CD14-positive monocyte (primary cell): ENCODE results near the gene SP7. TPM values are rescaled to one million over a fixed set of nuclear protein-coding genes. Genes with fewer than 3 reads are reported as not detected.

Source experiments
- DNase-seq, 3 donors: peaks; one replicate each; pipeline ENCODE4 v3.0.0-alpha.2; 2011 to 2022
- H2AFZ ChIP-seq: 2 replicates; pipeline ENCODE4 v1.6.0; 2012; ENCODE audit warnings: mild to moderate bottlenecking, low read depth, low read length, inconsistent platforms; ENCODE audit not compliant: insufficient read depth, poor library complexity, severe bottlenecking
- H3K27ac ChIP-seq, 2 donors: 1 replicate in 1 of 2; 2 replicates in 1 of 2; pipeline ENCODE4 v1.5.1; 2012 to 2013; ENCODE audit warnings: low read length in 2 of 2, control low read depth in 1 of 2, inconsistent platforms in 1 of 2, low read depth in 1 of 2, mild to moderate bottlenecking in 1 of 2
- H3K27me3 ChIP-seq, 2 donors: one replicate each; pipeline versions ENCODE4 v1.6.0 to v1.6.1; 2011 to 2013; ENCODE audit warnings: low read length in 2 of 2; ENCODE audit not compliant: control insufficient read depth in 2 of 2, insufficient read depth in 2 of 2
- H3K36me3 ChIP-seq, 2 donors: replicated peaks in 1 of 2; 1 replicate in 1 of 2; 2 replicates in 1 of 2; pipeline versions ENCODE4 v1.5.1 to v1.6.1; 2012 to 2013; ENCODE audit warnings: low read length in 2 of 2, control low read depth in 1 of 2, inconsistent platforms in 1 of 2, mild to moderate bottlenecking in 1 of 2; ENCODE audit not compliant: insufficient read depth in 2 of 2, control insufficient read depth in 1 of 2
- H3K4me1 ChIP-seq, 2 donors: 1 replicate in 1 of 2; 2 replicates in 1 of 2; pipeline versions ENCODE4 v1.5.1 to v1.6.1; 2012 to 2013; ENCODE audit warnings: low read length in 2 of 2, control low read depth in 1 of 2, inconsistent platforms in 1 of 2, mild to moderate bottlenecking in 1 of 2, moderate library complexity in 1 of 2; ENCODE audit not compliant: insufficient read depth in 2 of 2, control insufficient read depth in 1 of 2
- H3K4me2 ChIP-seq: replicated peaks from 2 replicates; pipeline ENCODE3; 2012; ENCODE audit warnings: low read length, moderate library complexity, mild to moderate bottlenecking; ENCODE audit not compliant: poor library complexity, severe bottlenecking; ENCODE audit errors: extremely low read depth
- H3K4me3 ChIP-seq, 3 experiments: fragments of 200-600 bp in 1 of 3; sonication (generic) in 1 of 3; replicated peaks in 1 of 3; 1 replicate in 2 of 3; 2 replicates in 1 of 3; pipeline ENCODE4 v1.5.1; 2011 to 2013; ENCODE audit warnings: low read length in 3 of 3, mild to moderate bottlenecking in 3 of 3, control low read depth in 2 of 3, low read depth in 2 of 3, inconsistent platforms in 1 of 3, moderate library complexity in 1 of 3
- H3K79me2 ChIP-seq: 2 replicates; pipeline ENCODE4 v1.6.0; 2012; ENCODE audit warnings: mild to moderate bottlenecking, control low read depth, inconsistent platforms, low read length, moderate library complexity; ENCODE audit not compliant: insufficient read depth
- H3K9ac ChIP-seq: 2 replicates; pipeline ENCODE4 v1.6.0; 2017; ENCODE audit warnings: low read length, mild to moderate bottlenecking; ENCODE audit not compliant: insufficient read depth, poor library complexity, severe bottlenecking
- H3K9me3 ChIP-seq, 2 donors: replicated peaks in 1 of 2; 1 replicate in 1 of 2; 2 replicates in 1 of 2; pipeline versions ENCODE4 v1.5.1 to v1.6.1; 2012 to 2013; ENCODE audit warnings: low read length in 2 of 2, control low read depth in 1 of 2; ENCODE audit not compliant: control insufficient read depth in 1 of 2, insufficient read depth in 1 of 2
- H4K20me1 ChIP-seq: 2 replicates; pipeline ENCODE4 v1.6.0; 2012; ENCODE audit warnings: mild to moderate bottlenecking, low read length, control low read depth, moderate library complexity; ENCODE audit not compliant: insufficient read depth
- H3K27ac Mint-ChIP-seq, 7 donors: one replicate each; pipeline ENCODE4 v1.8.0; 2020; ENCODE audit warnings: mild to moderate bottlenecking in 7 of 7, mixed read lengths in 7 of 7, moderate library complexity in 6 of 7, inconsistent platforms in 2 of 7
- H3K27me3 Mint-ChIP-seq, 3 donors: one replicate each; pipeline ENCODE4 v1.8.0; 2021 to 2022; ENCODE audit warnings: low read depth in 3 of 3, mild to moderate bottlenecking in 3 of 3, mixed read lengths in 3 of 3, moderate library complexity in 3 of 3, inconsistent platforms in 1 of 3
- H3K36me3 Mint-ChIP-seq, 2 donors: one replicate each; pipeline ENCODE4 v1.8.0; 2020; ENCODE audit warnings: mixed read lengths in 2 of 2, inconsistent platforms in 1 of 2, mild to moderate bottlenecking in 1 of 2
- H3K4me1 Mint-ChIP-seq: one replicate; pipeline ENCODE4 v1.8.0; 2020; ENCODE audit warnings: mild to moderate bottlenecking, mixed read lengths
- H3K4me3 Mint-ChIP-seq, 2 donors: one replicate each; pipeline ENCODE4 v1.8.0; 2020; ENCODE audit warnings: mild to moderate bottlenecking in 2 of 2, mixed read lengths in 2 of 2, moderate library complexity in 1 of 2
- H3K9me3 Mint-ChIP-seq, 7 donors: one replicate each; pipeline ENCODE4 v1.8.0; 2020 to 2022; ENCODE audit warnings: mixed read lengths in 7 of 7, mild to moderate bottlenecking in 6 of 7, moderate library complexity in 6 of 7, inconsistent platforms in 2 of 7
- CTCF ChIP-seq: fragments of 200-600 bp; IDR thresholded peaks from one replicate; pipeline ENCODE4 v1.8.0; 2022; ENCODE audit warnings: antibody characterized with exemption, mild to moderate bottlenecking
- WGBS: methylation state at CpG from one replicate; pipeline ENCODE4 v1.1.5; 2013; ENCODE audit warnings: missing lambda C conversion rate; ENCODE audit not compliant: insufficient coverage; 5-methylcytosine and 5-hydroxymethylcytosine counted together
- intact Hi-C, 2 donors: fragments of 100-400 bp; cut with micrococcal nuclease; formaldehyde crosslinking; loops; one replicate each; pipeline versions ENCODE4 v1.15.0 to v1.15.1; 2023
- polyA plus RNA-seq, 3 donors: library from polyadenylated mRNA; depleted of rRNA in 1 of 3; unstranded in 2 of 3; stranded (reverse) in 1 of 3; fragments of 300-500 nt in 2 of 3; fragments of >200 nt in 1 of 3; fragmentation: Illumina TruSeq in 2 of 3; gene quantifications; 1 replicate in 2 of 3; 2 replicates in 1 of 3; pipeline ENCODE4 v1.2.3, GENCODE V29; 2012 to 2021

The SP7 gene
- polyA plus RNA-seq, 3 donors = 0.04 TPM; not detected in 2

GRCh38 chr12:53306826-53307225 is 29.3 kb downstream of the SP7 start:
- Histone ChIP-seq H3K27me3 (no peaks in the 10 kb centered on the region), H3K36me3 (peaks cover 74 to 88% of the 10 kb centered on the region in 2 donors), H4K20me1 (peaks cover 6% of the 10 kb centered on the region), H2AFZ (no peak overlapping the region), H3K9ac (no peak overlapping the region), H3K27ac (no peak overlapping the region), H3K79me2 (peaks cover 14% of the 10 kb centered on the region), H3K4me1 (no peaks in the 10 kb centered on the region), H3K9me3 (no peaks in the 10 kb centered on the region), H3K4me3 (no peak overlapping the region), H3K4me2 (no peak overlapping the region)
- 99% methylated on average over 10 of the region's 10 CpGs for WGBS
- intact Hi-C loops = no loop called here
- no peak for DNase-seq
- peaks cover 0 to 1% (median 0%) of the 10 kb centered on the region in 3 donors for H3K27me3 Mint-ChIP-seq
- H3K36me3 Mint-ChIP-seq = peaks cover 71 to 95% of the 10 kb centered on the region in 2 donors
- TF ChIP-seq CTCF = no peak
- peak overlapping the region in 1 of 7 donors; percentile 69 for H3K27ac Mint-ChIP-seq
- peaks cover 14% of the 10 kb centered on the region for H3K4me1 Mint-ChIP-seq
- H3K4me3 Mint-ChIP-seq = no peak overlapping the region
- H3K9me3 Mint-ChIP-seq = peaks cover 0 to 1% (median 0%) of the 10 kb centered on the region in 7 donors

- Mint-ChIP-seq H3K9me3 (peaks cover 0 to 2% (median 0%) of the 10 kb centered on the region in 7 donors), H3K27me3 (peaks cover 0 to 1% (median 0%) of the 10 kb centered on the region in 3 donors), H3K4me3 (no peak overlapping the region), H3K36me3 (peaks cover 46 to 79% of the 10 kb centered on the region in 2 donors), H3K4me1 (peaks cover 51% of the 10 kb centered on the region), H3K27ac (peak overlapping the region in 5 of 7 donors; percentile 14 to 76 (median 58))
- intact Hi-C loops = no loop called here
- Histone ChIP-seq H3K27ac (peak overlapping the region in 1 of 2 donors; percentile 49), H3K79me2 (peaks cover 33% of the 10 kb centered on the region), H2AFZ (no peak overlapping the region), H3K9ac (no peak overlapping the region), H4K20me1 (peaks cover 6% of the 10 kb centered on the region), H3K9me3 (no peaks in the 10 kb centered on the region), H3K4me2 (no peak overlapping the region), H3K4me3 (no peak overlapping the region), H3K36me3 (peaks cover 52 to 58% of the 10 kb centered on the region in 2 donors), H3K27me3 (no peaks in the 10 kb centered on the region), H3K4me1 (peaks cover 27 to 34% of the 10 kb centered on the region in 2 donors)
- no peak for DNase-seq
- no peak for TF ChIP-seq CTCF
- 100% methylated on average over 2 of the region's 5 CpGs for WGBS
Measured at GRCh38 chr12:53302903-53303302, 33.3 kb downstream of the SP7 start.
